Measurements from ENCODE around the gene AMBRA1. TPM values are rescaled to one million over a fixed set of nuclear protein-coding genes. Genes with fewer than 3 reads are reported as not detected.

Gene AMBRA1
- total RNA-seq, 3 donors from 2014 or later: 32.5 to 38.9 (median 34.1) TPM

- H3K4me1 ChIP-seq: peaks cover 20 to 29% of the 10 kb centered on the region in 2 donors
- no peaks in the 10 kb centered on the region for H3K36me3 ChIP-seq
- peaks cover 22 to 47% of the 10 kb centered on the region in 2 donors for H3K27me3 ChIP-seq
- intact Hi-C loops (cut with DNase I; ENCODE audit: low total_unique reads): loop anchor here (5.0 to 10.0 kb wide), 2 partner anchors 214 to 249 kb away; no protein-coding TSS in a partner anchor
- DNase-seq (ENCODE audit: low spot score in 2 of 2): no peak
- no peaks in the 10 kb centered on the region for H3K9me3 ChIP-seq
- TF ChIP-seq POLR2AphosphoS5 (IDR thresholded peaks at IDR 0.05) (no peak), CTCF (IDR thresholded peaks at IDR 0.05) (no peak), POLR2A (IDR thresholded peaks at IDR 0.05) (no peak)
- H3K27ac ChIP-seq: no peak overlapping the region
- H3K4me3 ChIP-seq: peak overlapping the region in 2 of 3 donors; percentile 50 to 76
Measured at GRCh38 chr11:46391186-46391577, 202.6 kb downstream of the AMBRA1 start.

- no peaks in the 10 kb centered on the region for H3K9me3 ChIP-seq
- H3K27ac ChIP-seq: no peak overlapping the region
- H3K36me3 ChIP-seq: no peaks in the 10 kb centered on the region
- intact Hi-C loops (cut with DNase I; ENCODE audit: low total_unique reads): loop anchor here (5.0 to 10.0 kb wide), 2 partner anchors 214 to 248 kb away; no protein-coding TSS in a partner anchor
- peaks cover 20 to 29% of the 10 kb centered on the region in 2 donors for H3K4me1 ChIP-seq
- no peak for DNase-seq (ENCODE audit: low spot score in 2 of 2)
- TF ChIP-seq POLR2A (IDR thresholded peaks at IDR 0.05) (no peak), POLR2AphosphoS5 (IDR thresholded peaks at IDR 0.05) (no peak), CTCF (IDR thresholded peaks at IDR 0.05) (no peak)
- H3K4me3 ChIP-seq: peak overlapping the region in 1 of 3 donors; percentile 73
- peaks cover 22 to 47% of the 10 kb centered on the region in 2 donors for H3K27me3 ChIP-seq
Measured at GRCh38 chr11:46390331-46391171, 203.3 kb downstream of the AMBRA1 start.

- H3K27me3 ChIP-seq: peaks cover 22 to 47% of the 10 kb centered on the region in 2 donors
- intact Hi-C loops (cut with DNase I; ENCODE audit: low total_unique reads): loop anchor here (5.0 to 10.0 kb wide), 3 partner anchors 145 to 247 kb away; no protein-coding TSS in a partner anchor
- peaks cover 20 to 29% of the 10 kb centered on the region in 2 donors for H3K4me1 ChIP-seq
- DNase-seq (ENCODE audit: low spot score in 2 of 2): peak in 1 of 2 donors; percentile 70
- H3K36me3 ChIP-seq: no peaks in the 10 kb centered on the region
- TF ChIP-seq CTCF (IDR thresholded peaks at IDR 0.05): peak in 2 of 3 donors; percentile 66 to 71
- no peak for TF ChIP-seq POLR2A (IDR thresholded peaks at IDR 0.05)
- no peak overlapping the region for H3K27ac ChIP-seq
- H3K9me3 ChIP-seq: no peaks in the 10 kb centered on the region
- peak overlapping the region; percentile 26 to 73 (median 46) for H3K4me3 ChIP-seq
Measured at GRCh38 chr11:46389450-46390330, 204.1 kb downstream of the AMBRA1 start.

GRCh38 chr11:46388619-46389449 is 205.0 kb downstream of the AMBRA1 start:
- no peak for DNase-seq (ENCODE audit: low spot score in 2 of 2)
- Histone ChIP-seq H3K4me1 (peaks cover 20 to 29% of the 10 kb centered on the region in 2 donors), H3K4me3 (peak overlapping the region in 2 of 3 donors; percentile 46 to 73), H3K27me3 (peaks cover 22 to 47% of the 10 kb centered on the region in 2 donors), H3K9me3 (no peaks in the 10 kb centered on the region), H3K36me3 (no peaks in the 10 kb centered on the region), H3K27ac (no peak overlapping the region)
- intact Hi-C loops (cut with DNase I; ENCODE audit: low total_unique reads): loop anchor here (10.0 kb wide), 1 partner anchor 146 kb away; no protein-coding TSS in a partner anchor
- no peak for TF ChIP-seq CTCF (IDR thresholded peaks at IDR 0.05)
- TF ChIP-seq POLR2A (IDR thresholded peaks at IDR 0.05): no peak
- TF ChIP-seq POLR2AphosphoS5 (IDR thresholded peaks at IDR 0.05): no peak

Data from breast epithelium (tissue), 4 donors.